PC-3 (cell line): Measurements from ENCODE around the gene KIAA1328. TPM values are rescaled to one million over a fixed set of nuclear protein-coding genes. Genes with fewer than 3 reads are reported as not detected.

Experiments
- ATAC-seq: fragments of 200-7000 bp; cut with Tn5 transposase; 2 replicates; pipeline ENCODE4 v1.9.1; 2020; ENCODE audit warnings: mild to moderate bottlenecking, moderate library complexity
- BruUV-seq: library from RNA; stranded (reverse); fragments of 400-500 nt; replicated peaks from 2 replicates; lab custom pipeline; 2021; lab: Mats Ljungman, UMichigan
- CTCF ChIA-PET: fragments of 300-600 bp; sonication (Branson Sonifier 250); formaldehyde crosslinking; loops from one replicate; lab custom pipeline; 2022; ENCODE audit warnings: antibody characterized with exemption; lab: Charles Lee
- POLR2A ChIA-PET: fragments of 300-600 bp; sonication (Branson Sonifier 250); formaldehyde crosslinking; loops from one replicate; lab custom pipeline; 2022; ENCODE audit warnings: antibody characterized with exemption; ENCODE audit not compliant: unreplicated experiment; lab: Charles Lee
- DNase-seq: peaks from one replicate; pipeline ENCODE4 v3.0.0-alpha.2; 2015
- H2AFZ ChIP-seq: fragments of 300-600 bp; sonication (generic); 2 replicates; pipeline ENCODE4 v1.6.0; 2016; ENCODE audit warnings: antibody characterized with exemption, low read length
- H3F3A ChIP-seq: fragments of 300-600 bp; sonication (generic); one replicate; pipeline ENCODE4 v1.6.0; 2017; ENCODE audit warnings: antibody characterized with exemption, low read length, control low read depth, mild to moderate bottlenecking; ENCODE audit not compliant: unreplicated experiment
- H3K27ac ChIP-seq: fragments of 300-600 bp; sonication (generic); 2 replicates; pipeline ENCODE4 v1.5.1; 2016; ENCODE audit warnings: mild to moderate bottlenecking, low read length
- H3K27me3 ChIP-seq: fragments of 300-600 bp; sonication (generic); 2 replicates; pipeline ENCODE4 v1.6.1; 2016; ENCODE audit warnings: low read length, mixed read lengths
- H3K36me3 ChIP-seq: fragments of 300-600 bp; sonication (generic); 2 replicates; pipeline ENCODE4 v1.6.1; 2016; ENCODE audit warnings: low read depth, mixed run types, low read length, mixed read lengths
- H3K4me1 ChIP-seq: fragments of 300-600 bp; sonication (generic); 2 replicates; pipeline ENCODE4 v1.5.1; 2016; ENCODE audit warnings: low read length; ENCODE audit not compliant: insufficient read depth
- H3K4me2 ChIP-seq: fragments of 300-600 bp; sonication (generic); 2 replicates; pipeline ENCODE4 v1.6.0; 2016; ENCODE audit warnings: low read length
- H3K4me3 ChIP-seq: fragments of 300-600 bp; sonication (generic); 2 replicates; pipeline ENCODE4 v1.5.1; 2016; ENCODE audit warnings: mild to moderate bottlenecking, low read length, mixed read lengths
- H3K79me2 ChIP-seq: fragments of 300-600 bp; sonication (generic); 2 replicates; pipeline ENCODE4 v1.6.1; 2017; ENCODE audit warnings: low read length, mixed read lengths
- H3K9ac ChIP-seq: fragments of 300-600 bp; sonication (generic); 2 replicates; pipeline ENCODE4 v1.6.0; 2016; ENCODE audit warnings: mild to moderate bottlenecking, low read length
- H3K9me2 ChIP-seq: fragments of 300-600 bp; sonication (generic); replicated peaks from 2 replicates; pipeline ENCODE4 v1.6.1; 2016; ENCODE audit warnings: mixed run types, low read length, mixed read lengths
- H3K9me3 ChIP-seq: fragments of 300-600 bp; sonication (generic); 2 replicates; pipeline ENCODE4 v1.6.1; 2016; ENCODE audit warnings: low read length, mixed read lengths
- H4K20me1 ChIP-seq: fragments of 300-600 bp; sonication (generic); 2 replicates; pipeline ENCODE4 v1.6.1; 2016; ENCODE audit warnings: low read length, mixed read lengths
- EZH2 ChIP-seq: fragments of 300-600 bp; sonication (generic); IDR thresholded peaks from one replicate; pipeline ENCODE4 v1.6.1; 2017; ENCODE audit warnings: antibody characterized with exemption, mild to moderate bottlenecking, low read length; ENCODE audit not compliant: unreplicated experiment
- EZH2phosphoT487 ChIP-seq: fragments of 300-600 bp; sonication (generic); IDR thresholded peaks from 2 replicates; pipeline ENCODE4 v1.6.1; 2018; ENCODE audit warnings: mild to moderate bottlenecking, antibody characterized with exemption, low read length, borderline replicate concordance
- intact Hi-C: fragments of 100-400 bp; cut with micrococcal nuclease; formaldehyde crosslinking; loops from 2 replicates; pipeline ENCODE4 v1.9.0; 2023
- total RNA-seq: library from RNA; depleted of rRNA; stranded (reverse); fragments of >200 nt; gene quantifications from 2 replicates; pipeline ENCODE4 v1.2.3, GENCODE V29; 2014
- TF ChIP-seq, protein P1 (sequence below): fragments of 300-600 bp; sonication (generic); conservative IDR thresholded peaks from 2 replicates; pipeline ENCODE4 v1.5.1; 2017; ENCODE audit warnings: antibody characterized with exemption, low read depth, mild to moderate bottlenecking, low read length

KIAA1328 gene
- total RNA-seq, 1 experiment from 2014 or later: 4.4 TPM

DNA sequence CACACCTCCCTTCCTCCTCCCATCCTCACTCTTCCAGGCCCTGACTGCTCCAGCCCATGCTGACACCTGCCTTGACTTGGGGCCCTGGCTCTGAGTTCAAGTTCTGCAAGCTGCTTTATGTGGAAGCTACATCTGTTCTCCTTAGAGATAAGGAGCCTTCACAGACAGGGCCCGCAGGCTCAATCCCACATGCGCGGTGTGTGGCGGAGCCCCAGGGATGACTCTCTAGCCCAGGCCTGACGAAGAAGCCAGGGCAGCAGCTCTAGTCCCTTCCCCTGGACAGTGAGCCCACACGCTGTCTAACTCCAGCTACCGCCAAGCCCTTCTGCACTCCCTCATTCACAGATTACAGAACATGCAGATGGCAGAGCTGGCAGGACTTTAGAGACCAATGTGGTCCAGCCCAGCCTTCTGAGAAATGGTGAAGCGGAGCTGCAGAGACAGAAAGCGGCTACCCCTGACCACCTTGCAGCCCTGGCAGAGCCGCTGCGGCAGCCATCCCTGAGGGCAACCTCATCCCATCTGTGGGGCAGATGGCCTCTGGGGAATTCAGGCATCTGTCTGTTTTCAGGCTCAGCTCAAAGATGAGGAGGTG, 432.4 kb downstream of the KIAA1328 start:
- no peaks in the 10 kb centered on the region for H3K9me2 ChIP-seq
- no peak overlapping the region for H2AFZ ChIP-seq
- H3K36me3 ChIP-seq: no peaks in the 10 kb centered on the region
- no peaks in the 10 kb centered on the region for H3K79me2 ChIP-seq
- H4K20me1 ChIP-seq: no peaks in the 10 kb centered on the region
- H3K4me1 ChIP-seq: no peaks in the 10 kb centered on the region
- no TSS peak for BruUV-seq
- no peak overlapping the region for H3K4me2 ChIP-seq
- H3K4me3 ChIP-seq: no peak overlapping the region
- H3K27ac ChIP-seq: no peak overlapping the region
- H3F3A ChIP-seq: no peaks in the 10 kb centered on the region
- H3K27me3 ChIP-seq: no peaks in the 10 kb centered on the region
- ATAC-seq (no peak), DNase-seq (no peak)
- ChIA-PET CTCF (no interaction called here), POLR2A (no interaction called here)
- no peak overlapping the region for H3K9ac ChIP-seq
- H3K9me3 ChIP-seq: no peaks in the 10 kb centered on the region
- no peak for TF ChIP-seq EZH2phosphoT487
- TF ChIP-seq, protein P1, sequence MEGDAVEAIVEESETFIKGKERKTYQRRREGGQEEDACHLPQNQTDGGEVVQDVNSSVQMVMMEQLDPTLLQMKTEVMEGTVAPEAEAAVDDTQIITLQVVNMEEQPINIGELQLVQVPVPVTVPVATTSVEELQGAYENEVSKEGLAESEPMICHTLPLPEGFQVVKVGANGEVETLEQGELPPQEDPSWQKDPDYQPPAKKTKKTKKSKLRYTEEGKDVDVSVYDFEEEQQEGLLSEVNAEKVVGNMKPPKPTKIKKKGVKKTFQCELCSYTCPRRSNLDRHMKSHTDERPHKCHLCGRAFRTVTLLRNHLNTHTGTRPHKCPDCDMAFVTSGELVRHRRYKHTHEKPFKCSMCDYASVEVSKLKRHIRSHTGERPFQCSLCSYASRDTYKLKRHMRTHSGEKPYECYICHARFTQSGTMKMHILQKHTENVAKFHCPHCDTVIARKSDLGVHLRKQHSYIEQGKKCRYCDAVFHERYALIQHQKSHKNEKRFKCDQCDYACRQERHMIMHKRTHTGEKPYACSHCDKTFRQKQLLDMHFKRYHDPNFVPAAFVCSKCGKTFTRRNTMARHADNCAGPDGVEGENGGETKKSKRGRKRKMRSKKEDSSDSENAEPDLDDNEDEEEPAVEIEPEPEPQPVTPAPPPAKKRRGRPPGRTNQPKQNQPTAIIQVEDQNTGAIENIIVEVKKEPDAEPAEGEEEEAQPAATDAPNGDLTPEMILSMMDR: no peak
- TF ChIP-seq EZH2: no peak
- intact Hi-C loops: no loop called here

DNA sequence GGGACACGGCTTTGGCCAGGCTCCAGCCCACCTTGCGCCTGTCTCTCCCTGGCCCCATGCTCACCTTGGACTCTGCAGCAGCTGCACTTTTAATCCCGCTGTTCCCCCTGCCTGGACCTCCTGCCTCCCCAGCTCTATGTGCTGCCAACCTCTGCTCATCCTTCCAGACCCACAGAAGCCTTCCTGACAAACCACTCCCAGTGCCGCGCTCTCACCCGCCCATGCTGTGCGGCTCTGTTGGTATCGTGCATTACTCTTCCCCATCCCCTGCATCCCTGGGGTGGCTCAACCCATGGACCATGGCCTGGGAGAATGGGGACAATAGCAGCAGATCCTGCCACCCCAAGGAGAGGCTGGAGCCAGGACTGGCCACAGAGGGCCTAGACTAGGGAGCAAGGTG, 433.1 kb downstream of the KIAA1328 start:
- Histone ChIP-seq H3F3A (no peaks in the 10 kb centered on the region), H4K20me1 (no peaks in the 10 kb centered on the region), H3K36me3 (no peaks in the 10 kb centered on the region), H3K27me3 (no peaks in the 10 kb centered on the region), H3K9me3 (no peaks in the 10 kb centered on the region), H2AFZ (no peak overlapping the region), H3K4me2 (no peak overlapping the region), H3K79me2 (no peaks in the 10 kb centered on the region), H3K9me2 (no peaks in the 10 kb centered on the region), H3K4me1 (no peaks in the 10 kb centered on the region), H3K4me3 (no peak overlapping the region), H3K27ac (no peak overlapping the region), H3K9ac (no peak overlapping the region)
- ATAC-seq: no peak
- POLR2A ChIA-PET: no interaction called here
- CTCF ChIA-PET: no interaction called here
- TF ChIP-seq EZH2 (no peak), EZH2phosphoT487 (no peak)
- TF ChIP-seq, protein P1: no peak
- intact Hi-C loops: no loop called here
- BruUV-seq: no TSS peak
- no peak for DNase-seq

DNA sequence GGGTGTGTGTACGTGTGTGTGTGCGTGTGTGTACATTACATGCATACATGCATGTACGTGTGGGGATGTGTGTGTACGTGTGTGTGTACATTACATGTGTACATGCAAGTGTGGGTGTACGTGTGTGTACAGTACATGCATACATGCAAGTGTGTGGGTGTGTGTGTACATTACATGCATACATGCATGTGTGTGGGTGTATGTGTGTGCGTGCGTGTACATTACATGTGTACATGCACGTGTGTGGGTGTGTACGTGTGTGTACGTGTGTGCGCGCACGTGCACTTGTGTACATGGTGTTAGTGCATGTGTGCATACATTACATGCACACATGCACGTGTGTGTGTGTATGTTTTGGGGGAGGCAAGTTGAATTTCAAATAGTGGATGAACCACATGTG, 436.0 kb downstream of the KIAA1328 start:
- Histone ChIP-seq H2AFZ (no peak overlapping the region), H3K4me3 (no peak overlapping the region), H3K36me3 (no peaks in the 10 kb centered on the region), H4K20me1 (no peaks in the 10 kb centered on the region), H3K4me2 (no peak overlapping the region), H3K27ac (no peak overlapping the region), H3K9me2 (no peaks in the 10 kb centered on the region), H3K4me1 (no peaks in the 10 kb centered on the region), H3F3A (no peaks in the 10 kb centered on the region), H3K9ac (no peak overlapping the region), H3K27me3 (no peaks in the 10 kb centered on the region), H3K9me3 (no peaks in the 10 kb centered on the region), H3K79me2 (no peaks in the 10 kb centered on the region)
- ChIA-PET POLR2A (no interaction called here), CTCF (no interaction called here)
- TF ChIP-seq EZH2phosphoT487 (no peak), EZH2 (no peak)
- TF ChIP-seq, protein P1: no peak
- no TSS peak for BruUV-seq
- no peak for ATAC-seq
- no peak for DNase-seq
- intact Hi-C loops: no loop called here
